GM18951 (cell line): ENCODE results near the gene BGN.
A peak's percentile ranks its signal among the peaks of the same experiment; 100 is the strongest.

ENCODE experiments used
- POLR2A ChIP-seq: IDR thresholded peaks from 4 replicates; pipeline ENCODE4 v1.6.1; 2011; ENCODE audit warnings: mild to moderate bottlenecking; ENCODE audit not compliant: insufficient read length, insufficient read depth; ENCODE audit errors: extremely low read depth
- in situ Hi-C: fragments of 300-500 bp; cut with MboI; formaldehyde crosslinking; loops from one replicate; pipeline ENCODE4 v1.12.0; 2022; ENCODE audit warnings: low sequenced_read_pairs, mixed read lengths, inconsistent platforms; ENCODE audit not compliant: unreplicated experiment

BGN gene

DNA sequence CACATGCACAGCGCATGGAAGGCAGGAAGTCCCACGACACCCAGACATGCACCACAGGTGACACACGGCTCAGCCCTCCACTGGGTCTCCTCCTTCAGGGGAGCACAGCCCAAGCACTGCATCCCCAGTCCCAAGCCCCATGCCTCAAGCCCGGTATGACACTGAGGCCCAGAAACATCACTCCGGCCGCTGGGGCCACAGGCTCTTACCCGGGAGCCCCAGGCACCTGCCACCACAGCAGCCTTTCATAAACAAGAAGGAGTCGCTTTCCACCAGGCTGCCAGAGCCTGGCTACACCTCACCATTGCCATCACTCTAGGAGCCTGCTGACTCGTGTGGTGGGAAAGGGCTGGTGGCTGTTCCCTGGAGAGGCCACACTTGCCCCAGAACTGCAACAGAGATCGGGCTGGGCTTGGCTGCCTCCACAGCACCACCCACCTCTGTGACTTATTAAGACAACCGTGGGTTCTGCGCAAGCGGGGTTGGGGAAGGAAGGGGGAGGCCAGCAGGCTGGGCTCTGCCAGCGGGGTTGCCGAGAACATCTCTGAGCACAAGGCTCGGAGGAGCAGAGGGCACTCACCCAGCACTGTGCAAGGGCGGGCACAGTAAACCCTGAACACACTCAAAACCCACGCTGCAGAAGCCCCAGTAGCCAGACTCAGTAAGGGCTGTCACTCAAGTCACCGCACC is 28.9 kb upstream of the BGN start:
- no peak for TF ChIP-seq POLR2A
- in situ Hi-C loops: no loop called here

DNA sequence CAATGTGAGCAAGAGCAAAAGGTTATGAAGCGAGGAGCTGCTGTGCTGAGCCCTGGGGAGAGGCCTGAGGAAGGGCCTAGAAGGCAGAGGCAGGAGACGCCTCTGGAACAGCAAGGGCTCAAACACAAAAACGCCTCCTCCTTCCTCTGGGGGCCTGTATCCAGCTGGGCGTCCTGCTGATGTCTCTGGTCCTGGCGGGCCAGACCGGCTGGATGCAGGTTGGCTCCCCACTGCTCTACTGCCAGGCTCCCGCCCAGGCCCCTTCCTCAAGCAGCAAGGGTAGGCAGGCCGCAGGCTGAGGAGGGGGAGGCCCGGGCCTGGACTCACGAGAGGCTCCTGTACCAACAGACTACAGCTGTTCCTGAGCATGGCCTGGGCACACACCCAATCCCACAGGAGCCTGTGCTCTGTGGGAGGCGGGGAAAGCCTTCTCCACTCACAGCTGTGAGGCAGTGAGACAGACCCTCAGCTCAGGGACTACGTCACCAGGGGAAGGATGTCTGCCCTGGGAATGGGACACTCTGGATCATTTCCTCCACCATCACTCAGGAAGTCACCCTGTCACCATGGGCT is 26.7 kb upstream of the BGN start:
- TF ChIP-seq POLR2A: no peak
- in situ Hi-C loops: no loop called here

DNA sequence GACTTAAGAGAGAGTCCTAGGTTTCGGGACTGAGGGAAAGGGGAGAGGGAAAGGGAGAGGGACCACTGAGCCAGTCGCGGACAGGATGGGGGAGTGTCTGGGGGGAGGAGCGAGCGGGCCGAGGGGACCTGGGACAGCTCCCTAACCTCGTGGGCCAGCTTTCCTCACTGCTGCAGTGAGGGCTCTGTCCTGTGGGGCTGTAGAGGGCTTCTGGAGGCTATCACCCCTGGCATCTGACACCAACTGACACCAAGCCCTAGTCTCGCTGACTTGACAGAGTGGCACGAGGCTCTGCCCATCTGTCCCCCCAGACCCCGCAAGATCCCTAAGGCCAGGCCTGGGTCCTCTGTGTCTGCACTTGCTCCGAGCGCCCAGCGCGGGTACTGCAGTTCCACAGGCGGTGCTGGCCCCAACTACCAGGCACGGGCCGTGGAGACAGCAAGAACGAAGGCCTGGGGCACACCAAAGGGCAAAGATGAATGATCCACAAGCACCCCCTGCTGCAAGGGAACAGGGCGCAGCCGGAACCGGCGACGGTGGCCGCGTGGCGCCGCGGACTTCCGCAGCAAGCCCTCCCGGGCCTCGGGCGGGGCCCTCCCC is 24.9 kb upstream of the BGN start:
- in situ Hi-C loops: no loop called here
- no peak for TF ChIP-seq POLR2A

DNA sequence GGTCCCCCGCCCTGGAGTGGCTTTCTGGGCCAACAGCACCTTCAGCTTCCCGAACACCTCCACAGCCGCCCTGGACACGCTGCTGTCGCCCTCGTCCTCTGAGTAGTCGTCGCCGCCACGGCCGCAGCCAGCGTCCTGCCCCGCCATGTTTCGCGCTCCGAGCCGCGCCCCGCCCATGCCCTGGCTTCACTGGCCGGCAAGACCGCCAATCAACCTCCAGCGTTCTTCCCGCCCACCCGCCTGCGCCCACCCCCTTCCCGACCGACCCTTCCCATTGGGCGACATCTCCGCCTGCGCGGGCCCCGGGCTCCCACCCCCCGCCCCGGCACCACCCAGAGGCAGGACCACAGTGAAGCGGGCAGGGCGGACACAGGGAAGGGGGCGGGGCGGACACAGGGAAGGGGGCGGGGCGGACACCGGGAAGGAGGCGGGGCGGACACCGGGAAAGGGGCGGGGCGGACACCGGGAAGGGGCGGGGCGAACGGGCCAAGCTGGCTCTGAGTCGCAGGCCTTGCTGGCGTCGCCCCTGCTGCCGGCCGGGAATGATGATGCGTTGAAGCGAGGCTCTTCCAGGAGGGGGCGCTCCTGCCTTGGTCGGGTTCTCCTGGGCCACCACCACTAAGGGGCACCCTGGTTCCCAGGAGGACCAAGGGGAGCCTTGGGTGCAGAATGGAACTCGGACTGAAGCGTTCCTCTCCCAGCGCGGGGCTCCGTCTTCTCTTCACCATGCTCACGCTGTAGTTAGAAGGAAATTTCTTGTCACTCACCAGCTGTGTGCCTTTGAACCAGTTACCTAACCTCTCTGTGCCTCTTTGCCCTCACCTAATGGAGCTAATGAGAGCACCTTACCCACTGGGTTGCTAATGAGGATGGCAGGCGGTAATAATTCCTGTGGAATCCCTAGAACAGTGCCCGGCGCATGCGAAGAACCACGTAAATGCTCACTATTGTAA is 24.1 kb upstream of the BGN start, which contains the start of gene HAUS7:
HAUS7 (minus strand) TSS at position 166 of the 953 bp plus-strand sequence; CDS start at position 147, 19 bp downstream.
- TF ChIP-seq POLR2A: peak; percentile 51
- in situ Hi-C loops: no loop called here

DNA sequence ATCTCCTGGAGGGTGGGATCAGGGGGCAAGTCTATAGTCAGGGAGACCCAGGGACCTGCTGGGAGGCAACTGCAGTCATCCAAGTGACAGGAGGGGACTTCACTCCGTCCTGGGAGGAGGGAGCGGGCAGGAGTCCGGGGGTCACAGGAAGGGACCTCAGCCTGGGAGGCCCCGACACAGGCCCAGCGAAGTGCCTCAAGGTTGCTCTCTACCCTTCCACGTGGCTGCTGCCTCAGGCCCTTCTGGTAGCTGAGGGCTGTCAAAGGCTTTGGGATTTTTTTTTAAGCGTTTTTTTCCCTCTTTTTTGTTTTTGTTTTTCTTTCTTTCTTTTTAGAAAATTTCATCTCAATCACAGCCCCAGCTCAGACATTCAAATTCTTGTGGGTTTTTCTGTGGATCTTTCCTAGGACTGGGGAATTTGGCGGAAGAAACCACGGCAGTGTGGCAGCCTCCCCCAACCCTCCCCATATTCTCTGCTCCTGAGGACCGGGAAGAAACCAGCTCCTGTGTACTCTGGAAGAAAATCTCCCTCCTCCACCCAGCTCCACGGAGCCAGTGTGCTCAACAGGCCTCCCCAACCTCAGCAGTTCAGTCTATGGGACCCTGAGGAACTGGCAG is 23.0 kb upstream of the BGN start:
- no peak for TF ChIP-seq POLR2A
- in situ Hi-C loops: no loop called here

DNA sequence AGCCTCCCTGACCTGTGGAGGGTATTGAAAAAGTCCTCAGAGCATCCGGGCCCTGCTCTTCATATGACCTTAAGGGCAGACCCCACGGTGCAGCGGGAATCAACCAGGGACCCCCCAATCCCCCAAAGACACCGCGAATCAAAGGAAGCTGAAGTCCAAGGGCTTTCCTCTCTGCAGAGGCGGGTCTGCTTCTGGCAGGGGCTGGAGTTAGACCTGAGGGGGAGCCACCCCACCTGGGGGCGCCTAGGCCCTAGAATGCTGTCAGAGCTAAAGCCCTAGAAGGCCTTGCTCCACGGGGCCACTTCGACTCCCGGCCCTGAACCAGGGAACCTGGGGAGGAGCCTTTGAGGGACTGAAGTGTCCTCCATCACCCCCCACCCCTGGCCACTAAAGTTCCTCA is 21.7 kb upstream of the BGN start:
- in situ Hi-C loops: no loop called here
- no peak for TF ChIP-seq POLR2A

DNA sequence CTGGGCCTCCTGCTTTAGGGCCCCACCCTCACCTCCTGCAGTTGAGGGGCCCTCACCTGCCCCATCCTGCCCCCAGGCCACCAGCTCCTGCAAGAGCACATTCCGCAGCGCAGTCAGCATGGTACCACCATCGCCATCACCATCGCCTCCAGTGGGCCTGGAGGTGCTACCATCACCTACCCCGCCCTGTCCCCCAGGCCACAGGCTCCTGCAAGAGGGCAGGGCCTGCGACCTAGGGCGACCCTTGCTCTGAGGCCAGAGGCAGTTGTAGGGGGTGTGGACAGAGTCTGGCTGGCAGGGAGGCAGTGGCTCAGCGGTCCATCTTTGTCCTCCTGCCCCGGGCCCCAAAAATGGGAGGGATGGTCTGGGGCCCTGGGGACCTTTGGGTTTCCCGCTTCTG is 20.5 kb upstream of the BGN start:
- no peak for TF ChIP-seq POLR2A
- in situ Hi-C loops: no loop called here

DNA sequence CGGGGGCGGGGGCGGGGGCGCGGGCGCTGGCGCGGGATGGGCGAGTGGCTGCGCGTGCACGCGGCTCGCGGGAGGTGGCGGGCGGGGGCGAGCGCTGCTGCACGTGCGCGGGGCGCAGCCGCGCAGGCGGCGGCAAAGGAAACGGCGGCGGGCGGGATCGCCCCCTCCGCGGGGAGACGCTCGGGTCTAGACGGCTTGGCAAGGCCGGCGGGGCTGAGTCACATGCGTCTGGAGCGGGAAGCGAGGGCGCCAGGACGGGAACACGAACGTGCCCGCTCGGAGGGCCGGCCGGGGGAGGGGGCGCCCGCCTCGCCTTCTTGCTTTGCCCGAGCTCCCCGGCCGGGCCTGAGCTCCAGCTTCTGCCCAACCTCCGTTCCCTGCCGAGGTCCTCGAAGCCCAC is 20.1 kb upstream of the BGN start:
- TF ChIP-seq POLR2A: no peak
- in situ Hi-C loops: no loop called here

DNA sequence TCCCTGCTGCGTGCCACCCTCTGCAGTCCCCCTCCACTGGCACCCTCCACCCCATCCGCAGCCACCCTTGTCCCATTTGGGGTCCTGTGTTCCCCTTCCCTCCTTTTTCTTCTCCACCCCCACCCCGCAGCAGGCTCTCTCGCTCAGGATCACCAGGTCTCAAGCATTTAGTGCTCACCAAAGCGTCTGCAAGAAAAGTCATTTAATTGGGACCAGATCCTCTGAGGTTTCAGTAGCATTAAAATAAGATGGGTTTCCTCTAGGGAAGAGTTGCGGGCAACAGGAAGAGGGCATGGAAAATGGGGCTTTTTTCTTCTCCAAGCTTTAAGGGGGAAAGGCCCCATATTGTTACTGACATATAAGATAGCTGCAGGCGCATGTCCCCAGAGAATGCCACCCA is 19.5 kb upstream of the BGN start:
- no peak for TF ChIP-seq POLR2A
- in situ Hi-C loops: no loop called here

DNA sequence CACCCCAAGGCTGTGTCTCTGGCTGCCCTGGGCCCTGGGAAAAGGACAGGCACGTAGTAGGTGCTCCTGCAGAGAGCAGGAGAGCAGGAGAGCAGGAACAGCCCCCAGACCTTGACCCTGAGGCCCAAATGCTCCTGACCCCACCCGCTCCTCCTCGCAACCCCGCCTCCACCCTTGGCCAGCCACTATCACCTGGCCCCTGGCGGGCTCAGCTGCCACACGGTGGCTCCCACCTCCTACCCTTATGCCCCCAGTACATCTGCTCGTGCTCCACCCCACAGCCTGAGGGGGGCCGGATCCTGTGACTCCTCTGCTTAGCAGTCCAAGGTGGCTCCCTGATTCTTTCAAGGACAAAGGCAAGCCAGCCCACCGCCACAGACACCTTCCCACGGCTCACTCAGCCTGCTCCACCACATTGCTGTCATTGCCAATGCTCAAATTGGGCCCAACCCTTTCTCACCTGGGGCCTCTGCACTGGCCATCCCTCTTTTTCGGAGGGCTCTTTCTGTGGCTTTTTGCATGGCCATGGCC is 19.0 kb upstream of the BGN start:
- in situ Hi-C loops: no loop called here
- TF ChIP-seq POLR2A: no peak

DNA sequence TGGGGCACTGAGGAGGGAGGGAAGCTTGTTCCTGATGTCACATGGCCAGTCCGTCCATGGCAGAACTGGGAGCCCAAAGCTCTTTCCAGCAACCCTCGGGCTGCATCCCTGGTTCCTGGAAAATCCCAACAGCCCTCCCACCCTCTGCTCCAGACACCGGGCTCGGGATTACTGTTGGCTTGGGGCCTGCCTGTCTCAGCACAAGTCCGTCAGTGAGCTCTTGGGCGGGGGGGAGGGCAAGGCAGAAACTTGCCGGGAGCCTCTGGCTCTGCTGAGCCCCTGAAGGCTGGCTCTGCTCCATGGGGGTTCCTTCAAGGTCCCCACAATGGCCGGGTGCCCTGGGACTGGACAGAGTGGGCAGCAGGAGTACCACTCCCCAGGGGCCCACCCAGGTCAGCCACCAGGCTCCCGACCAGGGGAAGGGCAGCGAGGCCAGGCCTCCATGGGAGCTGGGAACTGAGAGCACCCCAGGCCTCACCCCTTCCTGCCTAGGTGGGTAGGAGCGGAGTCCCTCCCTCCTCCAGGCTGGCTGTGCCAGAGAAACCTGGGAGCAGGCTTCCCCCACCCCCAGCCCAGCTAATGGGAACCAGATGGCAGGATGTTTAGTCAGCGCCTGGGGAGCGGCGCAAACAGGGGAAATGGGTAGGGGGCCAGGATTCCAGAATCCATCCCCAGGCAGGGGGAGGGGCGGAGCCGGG is 18.0 kb upstream of the BGN start:
- in situ Hi-C loops: no loop called here
- TF ChIP-seq POLR2A: no peak

DNA sequence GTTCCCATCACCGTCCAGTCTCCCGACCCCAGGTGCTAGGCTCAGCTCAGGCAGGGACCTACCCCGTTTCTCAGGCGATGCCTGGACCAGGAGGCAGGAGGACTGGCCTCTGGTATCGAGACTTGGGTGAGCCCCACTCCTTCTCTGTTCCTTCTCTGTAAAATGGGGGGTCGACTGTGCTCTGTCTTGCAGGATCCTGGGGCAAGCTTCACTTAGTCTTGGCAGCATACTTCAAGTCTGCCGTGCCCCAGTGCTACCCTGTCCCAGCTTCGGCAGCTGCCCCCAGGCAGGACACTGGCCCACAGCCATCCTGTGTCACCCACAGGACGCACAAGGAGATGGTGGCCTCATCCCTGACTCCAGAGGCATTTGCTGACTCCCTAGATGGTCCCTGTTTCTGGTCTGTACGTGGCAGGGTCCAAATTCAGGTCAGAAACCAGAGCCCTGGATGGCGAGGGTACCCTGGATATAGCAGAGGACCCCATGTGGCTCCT is 17.4 kb upstream of the BGN start:
- in situ Hi-C loops: no loop called here

DNA sequence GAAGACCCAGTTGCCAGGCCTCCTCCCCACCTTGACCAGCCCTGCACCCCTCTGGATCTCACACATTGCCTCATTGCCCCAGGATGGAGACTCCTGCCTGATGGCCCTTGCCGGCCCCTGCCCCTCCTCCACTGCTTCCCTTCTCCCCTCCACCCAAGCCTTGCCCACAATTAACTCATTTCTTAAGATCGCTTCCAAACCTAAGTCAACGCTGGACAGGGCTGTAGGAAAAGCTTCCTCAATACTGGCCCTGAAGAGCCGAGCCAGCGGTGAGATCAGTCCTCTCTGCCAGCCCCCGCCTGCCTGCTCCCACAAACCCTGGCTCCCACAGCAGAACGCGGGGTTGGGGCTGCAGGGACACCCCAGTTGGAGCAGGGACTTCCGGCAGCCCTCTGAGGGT is 16.9 kb upstream of the BGN start:
- in situ Hi-C loops: no loop called here
- no peak for TF ChIP-seq POLR2A

More for the DNA sequence above, 17.4 kb upstream of the BGN start:
- no peak for TF ChIP-seq POLR2A
